Body of pancreas (tissue), 4 donors: ENCODE results near the gene JMJD7. TPM values are rescaled to one million over a fixed set of nuclear protein-coding genes. Genes with fewer than 3 reads are reported as not detected.

Source experiments
- ATAC-seq: fragments of 150-250 bp; one replicate; pipeline ENCODE4 v1.9.1; 2016
- DNase-seq, 4 donors: peaks; one replicate each; pipeline ENCODE4 v3.0.0-alpha.2; 2019
- H3K27ac ChIP-seq, 4 donors: fragments of 200-600 bp; sonication (generic); 1 replicate in 3 of 4; 2 replicates in 1 of 4; pipeline versions ENCODE4 v1.5.1 to v1.6.1; 2016 to 2019; ENCODE audit warnings: mild to moderate bottlenecking in 1 of 4, mixed read lengths in 1 of 4, moderate library complexity in 1 of 4
- H3K27me3 ChIP-seq, 2 donors: fragments of 200-600 bp; sonication (generic); one replicate each; pipeline ENCODE4 v1.6.0; 2016; ENCODE audit warnings: mild to moderate bottlenecking in 1 of 2
- H3K36me3 ChIP-seq, 2 donors: fragments of 200-600 bp; sonication (generic); replicated peaks in 1 of 2; 2 replicates each; pipeline ENCODE4 v1.5.1; 2016; ENCODE audit warnings: low read depth in 2 of 2; ENCODE audit not compliant: insufficient read depth in 1 of 2
- H3K4me1 ChIP-seq: fragments of 200-600 bp; sonication (generic); one replicate; pipeline ENCODE4 v1.6.0; 2016
- H3K4me3 ChIP-seq, 2 donors: fragments of 200-600 bp; sonication (generic); 1 replicate in 1 of 2; 2 replicates in 1 of 2; pipeline ENCODE4 v1.5.1; 2016 to 2019
- H3K9me3 ChIP-seq, 3 donors: fragments of 200-600 bp; sonication (generic); 1 replicate in 2 of 3; 2 replicates in 1 of 3; pipeline ENCODE4 v1.5.1; 2016
- CTCF ChIP-seq, 7 experiments: fragments of 450-650 bp in 4 of 7; fragments of 200-600 bp in 3 of 7; sonication (generic) in 3 of 7; IDR thresholded peaks; one replicate each; pipeline ENCODE4 v1.5.1; 2016 to 2019; ENCODE audit warnings: antibody characterized with exemption in 7 of 7
- POLR2A ChIP-seq, 3 donors: fragments of 450-650 bp; IDR thresholded peaks; one replicate each; pipeline ENCODE4 v1.6.1; 2016; ENCODE audit warnings: antibody characterized with exemption in 3 of 3, mild to moderate bottlenecking in 2 of 3
- WGBS, 2 donors: methylation state at CpG; one replicate each; pipeline ENCODE4 v1.1.5; 2017; 5-methylcytosine and 5-hydroxymethylcytosine counted together
- intact Hi-C: fragments of 100-400 bp; cut with DNase I; formaldehyde crosslinking; loops from one replicate; pipeline ENCODE4 v1.15.1; 2023
- total RNA-seq, 2 donors: library from RNA; depleted of rRNA; stranded (reverse); fragments of >200 nt; gene quantifications; one replicate each; pipeline ENCODE4 v1.1.0, GENCODE V29; 2016

The JMJD7 gene
- total RNA-seq, 2 donors from 2014 or later, result 2.0 to 13.0 TPM

- no peak overlapping the region for H3K4me3 ChIP-seq
- DNase-seq, result no peak
- intact Hi-C loops, result no loop called here
- no peaks in the 10 kb centered on the region for H3K9me3 ChIP-seq
- H3K4me1 ChIP-seq, result no peaks in the 10 kb centered on the region
- no peak for TF ChIP-seq CTCF (IDR thresholded peaks at IDR 0.05)
- no peak for TF ChIP-seq POLR2A (IDR thresholded peaks at IDR 0.05)
- WGBS, 2 donors, result 73 to 82% methylated on average over 4 to 13 of the region's 13 CpGs
- no peak for ATAC-seq
- H3K27me3 ChIP-seq, result no peaks in the 10 kb centered on the region
- H3K27ac ChIP-seq, result no peak overlapping the region
- no peaks in the 10 kb centered on the region for H3K36me3 ChIP-seq
Measured at GRCh38 chr15:41876007-41876406, 48.1 kb downstream of the JMJD7 start.

DNA sequence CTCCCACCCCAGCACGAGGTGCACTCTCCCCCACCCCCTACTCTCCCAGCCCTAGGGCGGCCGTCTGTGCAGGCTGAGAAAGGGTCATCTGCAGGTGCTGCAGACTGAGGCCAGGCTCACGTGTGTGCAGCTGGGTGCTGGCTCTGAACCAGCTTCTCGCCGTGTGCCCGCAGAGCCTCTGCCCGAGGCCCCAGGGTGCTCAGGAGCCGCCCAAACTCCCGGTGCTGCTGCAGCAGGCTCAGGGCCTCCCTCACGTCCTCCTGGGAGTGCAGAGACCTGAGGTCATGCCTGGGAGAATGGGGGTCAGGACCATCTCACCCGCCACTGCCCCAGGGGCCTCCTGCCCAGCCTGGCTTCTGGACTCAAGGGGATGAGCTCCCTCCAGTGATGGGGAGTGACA lies 48.8 kb downstream of the JMJD7 start:
- ATAC-seq (peak; percentile 13), DNase-seq (peak in 2 of 4 donors; percentile 21 to 53)
- WGBS, 2 donors, result 0 to 43% methylated on average over 1 to 12 of the region's 12 CpGs
- Histone ChIP-seq H3K27ac (no peak overlapping the region), H3K4me1 (peaks cover 3% of the 10 kb centered on the region), H3K4me3 (no peak overlapping the region), H3K9me3 (no peaks in the 10 kb centered on the region), H3K27me3 (no peaks in the 10 kb centered on the region), H3K36me3 (no peaks in the 10 kb centered on the region)
- no peak for TF ChIP-seq CTCF (IDR thresholded peaks at IDR 0.05)
- no peak for TF ChIP-seq POLR2A (IDR thresholded peaks at IDR 0.05)
- intact Hi-C loops, result no loop called here

GRCh38 chr15:41877631-41878354 lies 49.9 kb downstream of the JMJD7 start:
- intact Hi-C loops, result no loop called here
- Histone ChIP-seq H3K4me1 (peaks cover 13% of the 10 kb centered on the region), H3K27ac (no peak overlapping the region), H3K9me3 (no peaks in the 10 kb centered on the region), H3K4me3 (no peak overlapping the region), H3K27me3 (no peaks in the 10 kb centered on the region), H3K36me3 (no peaks in the 10 kb centered on the region)
- ATAC-seq (no peak), DNase-seq (no peak)
- WGBS, 2 donors, result 79 to 82% methylated on average over 9 to 12 of the region's 13 CpGs
- no peak for TF ChIP-seq POLR2A (IDR thresholded peaks at IDR 0.05)
- TF ChIP-seq CTCF (IDR thresholded peaks at IDR 0.05), result no peak

- 89 to 91% methylated on average over 8 to 9 of the region's 10 CpGs for WGBS, 2 donors
- no peak for ATAC-seq
- TF ChIP-seq POLR2A (IDR thresholded peaks at IDR 0.05) (no peak), CTCF (IDR thresholded peaks at IDR 0.05) (no peak)
- H3K4me1 ChIP-seq, result peaks cover 18% of the 10 kb centered on the region
- H3K36me3 ChIP-seq, result no peaks in the 10 kb centered on the region
- no peaks in the 10 kb centered on the region for H3K9me3 ChIP-seq
- H3K27ac ChIP-seq, result no peak overlapping the region
- no peak for DNase-seq
- H3K27me3 ChIP-seq, result no peaks in the 10 kb centered on the region
- no peak overlapping the region for H3K4me3 ChIP-seq
- intact Hi-C loops, result no loop called here
Measured at GRCh38 chr15:41878355-41878699, 50.4 kb downstream of the JMJD7 start.

- no peak overlapping the region for H3K27ac ChIP-seq
- 86 to 89% methylated on average over 10 of the region's 10 CpGs for WGBS, 2 donors
- peaks cover 19% of the 10 kb centered on the region for H3K4me1 ChIP-seq
- DNase-seq, result no peak
- no peak overlapping the region for H3K4me3 ChIP-seq
- H3K36me3 ChIP-seq, result no peaks in the 10 kb centered on the region
- no peaks in the 10 kb centered on the region for H3K27me3 ChIP-seq
- TF ChIP-seq POLR2A (IDR thresholded peaks at IDR 0.05) (no peak), CTCF (IDR thresholded peaks at IDR 0.05) (no peak)
- intact Hi-C loops, result no loop called here
- H3K9me3 ChIP-seq, result no peaks in the 10 kb centered on the region
- no peak for ATAC-seq
Measured at GRCh38 chr15:41879321-41879845, 51.5 kb downstream of the JMJD7 start.
